Measurements from ENCODE around the gene CNST.

- TF ChIP-seq EZH2phosphoT487 (IDR thresholded peaks at IDR 0.05; ENCODE audit: borderline replicate concordance) (no peak), CTCF (conservative IDR thresholded peaks at IDR 0.05; ENCODE audit: low read length) (no peak)
Measured at GRCh38 chr1:246709835-246710234, 143.6 kb downstream of the CNST start.

All from Loucy (cell line).